NCI-H2196 treated with DMSO at 0.1 percent for 48 hours (cell line): ENCODE results near the gene SNAP29.
A peak's percentile ranks its signal among the peaks of the same experiment; 100 is the strongest.
"Not testable (repeated sequence)": the region's sequence is repeated elsewhere in the genome, so short reads cannot be mapped to it uniquely, and the experiment has no call there.

Source experiments
- DNase-seq: peaks from one replicate; lab custom pipeline; 2025; ENCODE audit not compliant: unreplicated experiment; lab: John Stamatoyannopoulos, UW

Gene SNAP29

GRCh38 chr22:20899827-20900423 is 41.1 kb downstream of the SNAP29 start:
- no peak for DNase-seq

GRCh38 chr22:20901093-20902033 is 42.6 kb downstream of the SNAP29 start:
- DNase-seq, result not testable (repeated sequence)

GRCh38 chr22:20903093-20903492 is 44.3 kb downstream of the SNAP29 start:
- no peak for DNase-seq

- DNase-seq, result no peak
These were observed 45.5 kb downstream of the SNAP29 start for GRCh38 chr22:20904008-20904979.

- no peak for DNase-seq
These were observed 46.2 kb downstream of the SNAP29 start for GRCh38 chr22:20904980-20905355.

GRCh38 chr22:20905415-20906386 is 46.9 kb downstream of the SNAP29 start:
- DNase-seq, result no peak

GRCh38 chr22:20906387-20906767 is 47.6 kb downstream of the SNAP29 start:
- no peak for DNase-seq

GRCh38 chr22:20908717-20909116 is 49.9 kb downstream of the SNAP29 start:
- DNase-seq, result not testable (repeated sequence)

GRCh38 chr22:20909543-20910303 is 50.9 kb downstream of the SNAP29 start:
- DNase-seq, result no peak

- DNase-seq, result no peak
These were observed 53.7 kb downstream of the SNAP29 start for GRCh38 chr22:20912494-20912893.

- DNase-seq, result peak; percentile 84
These were observed 58.4 kb downstream of the SNAP29 start, which contains the start of gene CRKL for GRCh38 chr22:20916916-20917810. CRKL (plus strand) TSS chr22:20917407; CDS start chr22:20917935, 528 bp downstream.

- no peak for DNase-seq
These were observed 59.9 kb downstream of the SNAP29 start for GRCh38 chr22:20918663-20919218.

- no peak for DNase-seq
These were observed 60.9 kb downstream of the SNAP29 start for GRCh38 chr22:20919718-20920117.

- no peak for DNase-seq
These were observed 62.0 kb downstream of the SNAP29 start for GRCh38 chr22:20920881-20921203.

GRCh38 chr22:20922141-20922751 is 63.4 kb downstream of the SNAP29 start:
- no peak for DNase-seq

- no peak for DNase-seq
These were observed 67.4 kb downstream of the SNAP29 start for GRCh38 chr22:20926243-20926642.

GRCh38 chr22:20927940-20928572 is 69.2 kb downstream of the SNAP29 start:
- DNase-seq, result no peak
